SKM-1 (cell line): ENCODE data around the gene PRMT5.
"Not testable (repeated sequence)": the region's sequence is repeated elsewhere in the genome, so short reads cannot be mapped to it uniquely, and the experiment has no call there.

Source experiments
- DNase-seq: peaks from one replicate; lab custom pipeline; 2025; ENCODE audit not compliant: unreplicated experiment; lab: John Stamatoyannopoulos, UW

PRMT5 gene

DNA sequence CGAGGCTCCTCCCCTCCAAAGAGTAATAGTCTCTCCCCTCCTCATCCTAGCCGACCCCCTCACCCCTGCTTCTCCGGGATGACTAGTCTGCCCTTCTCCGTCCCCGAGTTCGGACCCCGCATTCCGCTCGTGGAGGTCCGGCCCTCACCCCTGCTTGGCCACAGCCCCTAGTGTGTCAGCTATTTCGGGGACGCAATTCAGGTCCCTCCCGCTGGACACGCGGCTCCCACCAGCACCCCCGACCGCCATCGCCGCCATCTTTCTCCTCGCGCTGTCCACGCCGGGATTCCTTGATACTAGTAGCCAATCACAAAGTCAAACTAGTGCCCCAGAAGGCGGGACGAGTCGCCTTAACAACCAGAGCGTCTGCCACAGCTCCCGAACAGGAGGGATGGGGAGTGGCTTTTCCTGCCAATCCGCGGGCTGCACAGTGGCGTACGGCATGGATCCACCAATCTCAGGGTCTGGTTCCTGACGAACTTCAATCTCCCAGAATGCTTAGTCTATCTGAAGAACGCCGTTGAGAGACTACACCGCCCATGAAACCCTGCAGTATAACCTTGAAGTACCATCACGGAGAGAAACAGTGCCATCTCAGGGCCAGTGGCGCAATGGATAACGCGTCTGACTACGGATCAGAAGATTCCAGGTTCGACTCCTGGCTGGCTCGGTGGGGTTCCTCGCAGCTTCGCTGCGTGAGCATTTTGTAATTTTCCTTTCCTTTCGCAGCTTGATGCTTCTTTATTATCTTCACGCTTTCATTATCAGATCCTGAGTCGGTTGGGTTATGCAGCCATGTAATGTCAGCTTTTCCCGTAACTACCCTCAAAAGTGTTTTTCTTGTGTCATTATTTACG is at the start of gene PRMT5:
PRMT5 (minus strand) TSS at position 273 of the 857 bp plus-strand sequence; CDS start at position 258, 15 bp downstream.
- peak; percentile 83 for DNase-seq

- no peak for DNase-seq
These were observed 49.3 kb upstream of the PRMT5 start for GRCh38 chr14:22978487-22978837.

- no peak for DNase-seq
These were observed 48.7 kb upstream of the PRMT5 start for GRCh38 chr14:22977684-22978486.

GRCh38 chr14:22977434-22977683 is 48.2 kb upstream of the PRMT5 start:
- DNase-seq: no peak

DNA sequence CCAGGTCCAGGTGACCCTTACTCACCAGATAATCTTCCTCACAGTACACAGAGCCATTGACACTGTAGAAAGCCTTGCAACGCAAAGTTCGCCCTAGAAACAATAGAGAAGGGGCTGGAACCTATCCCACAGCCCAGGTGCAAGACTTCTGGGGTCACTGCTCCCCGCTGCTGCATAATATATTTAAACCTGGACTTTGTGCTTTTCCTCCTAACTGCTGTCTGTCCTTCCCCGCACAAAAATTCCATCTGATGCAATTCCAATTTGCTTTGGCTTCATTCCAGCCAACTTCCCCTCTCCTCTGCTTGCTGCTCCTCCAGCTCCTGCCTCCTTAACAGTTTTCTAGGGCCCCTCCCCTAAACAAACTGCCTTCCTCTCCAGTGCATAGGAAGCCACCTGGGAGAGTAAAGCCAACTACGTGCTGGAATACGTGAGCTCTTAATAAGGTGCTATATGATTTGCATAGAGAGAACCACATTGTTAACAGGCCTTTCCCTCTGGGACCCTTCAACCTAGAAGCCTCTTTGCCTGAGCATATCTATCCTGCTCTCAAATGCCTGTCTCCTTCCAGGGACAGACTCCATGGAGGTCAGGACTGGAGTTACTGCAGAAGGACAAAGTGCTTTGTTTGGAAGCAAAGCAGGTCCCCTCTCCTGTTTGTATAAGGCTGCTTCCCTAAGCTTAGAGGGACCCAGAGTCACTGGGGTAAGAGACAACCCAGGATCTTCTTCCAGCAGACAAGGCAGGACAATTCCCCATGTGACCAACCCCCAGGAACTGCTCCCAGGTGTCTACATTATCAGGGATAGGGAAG is 47.7 kb upstream of the PRMT5 start:
- no peak for DNase-seq

GRCh38 chr14:22974530-22975313 is 45.5 kb upstream of the PRMT5 start:
- no peak for DNase-seq

DNA sequence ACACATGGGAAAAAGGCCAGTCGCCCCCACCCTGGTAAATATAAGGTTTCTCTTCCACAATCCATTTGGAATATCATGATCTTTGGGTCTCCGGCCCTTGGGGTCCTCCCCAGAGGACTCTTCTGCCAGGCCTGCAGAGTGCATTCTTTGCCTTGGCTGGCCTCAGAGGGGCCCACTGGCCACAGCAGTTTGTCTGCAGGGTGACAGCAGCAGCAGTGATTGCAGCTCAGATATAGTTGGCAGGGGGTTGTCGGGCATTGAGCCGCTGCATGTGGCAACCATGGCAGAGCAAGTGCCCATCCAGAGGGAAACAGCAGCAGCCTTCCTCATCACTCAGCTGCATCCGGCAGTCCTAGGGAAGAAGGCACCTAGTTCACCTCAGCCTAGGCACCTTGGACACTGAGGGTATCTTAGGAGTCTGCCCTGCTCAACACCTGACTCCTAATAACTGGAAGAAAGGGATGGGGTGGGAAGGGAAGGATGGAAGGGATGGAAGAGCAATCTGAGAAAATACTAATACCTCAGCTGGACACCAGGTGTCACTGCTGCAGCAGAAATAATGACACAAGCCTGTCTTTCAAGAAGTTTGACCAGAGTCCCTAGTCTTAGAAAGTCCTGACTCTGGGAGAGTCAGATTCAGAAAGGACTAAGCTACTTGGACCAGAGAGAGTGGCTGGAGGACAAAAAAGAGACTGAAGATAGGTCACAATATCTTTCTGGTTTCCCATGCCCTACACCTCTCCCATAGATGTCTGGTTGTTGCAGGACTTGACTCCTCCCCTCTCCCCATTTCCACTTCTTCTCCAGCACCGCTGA is 44.2 kb upstream of the PRMT5 start:
- DNase-seq: no peak

- DNase-seq: no peak
These were observed 43.2 kb upstream of the PRMT5 start for GRCh38 chr14:22972313-22972930.

- no peak for DNase-seq
These were observed 42.0 kb upstream of the PRMT5 start for GRCh38 chr14:22971152-22971551.

DNA sequence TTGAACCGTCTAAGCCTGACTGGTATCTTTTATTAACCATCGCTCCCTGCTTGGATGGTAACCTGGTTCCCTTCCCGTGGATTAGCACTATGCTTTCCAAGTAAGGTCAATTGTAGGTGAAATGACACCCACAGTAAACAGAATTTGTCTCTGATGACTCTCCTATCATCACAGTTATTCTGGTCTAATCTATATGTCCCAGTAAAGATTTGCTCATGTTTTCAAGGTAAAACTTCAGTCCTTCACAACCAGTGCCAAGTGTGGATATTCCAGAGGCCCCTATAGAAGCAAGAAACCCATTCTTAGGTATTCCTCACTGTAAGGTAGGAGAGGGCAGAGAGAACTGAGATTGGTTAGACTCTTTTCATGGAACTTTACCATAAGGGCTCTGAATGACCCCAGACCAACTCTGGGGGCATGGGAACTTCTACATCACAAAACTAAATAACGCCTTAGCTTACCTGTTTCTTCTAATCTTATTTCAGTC is 37.6 kb upstream of the PRMT5 start:
- DNase-seq: no peak

DNA sequence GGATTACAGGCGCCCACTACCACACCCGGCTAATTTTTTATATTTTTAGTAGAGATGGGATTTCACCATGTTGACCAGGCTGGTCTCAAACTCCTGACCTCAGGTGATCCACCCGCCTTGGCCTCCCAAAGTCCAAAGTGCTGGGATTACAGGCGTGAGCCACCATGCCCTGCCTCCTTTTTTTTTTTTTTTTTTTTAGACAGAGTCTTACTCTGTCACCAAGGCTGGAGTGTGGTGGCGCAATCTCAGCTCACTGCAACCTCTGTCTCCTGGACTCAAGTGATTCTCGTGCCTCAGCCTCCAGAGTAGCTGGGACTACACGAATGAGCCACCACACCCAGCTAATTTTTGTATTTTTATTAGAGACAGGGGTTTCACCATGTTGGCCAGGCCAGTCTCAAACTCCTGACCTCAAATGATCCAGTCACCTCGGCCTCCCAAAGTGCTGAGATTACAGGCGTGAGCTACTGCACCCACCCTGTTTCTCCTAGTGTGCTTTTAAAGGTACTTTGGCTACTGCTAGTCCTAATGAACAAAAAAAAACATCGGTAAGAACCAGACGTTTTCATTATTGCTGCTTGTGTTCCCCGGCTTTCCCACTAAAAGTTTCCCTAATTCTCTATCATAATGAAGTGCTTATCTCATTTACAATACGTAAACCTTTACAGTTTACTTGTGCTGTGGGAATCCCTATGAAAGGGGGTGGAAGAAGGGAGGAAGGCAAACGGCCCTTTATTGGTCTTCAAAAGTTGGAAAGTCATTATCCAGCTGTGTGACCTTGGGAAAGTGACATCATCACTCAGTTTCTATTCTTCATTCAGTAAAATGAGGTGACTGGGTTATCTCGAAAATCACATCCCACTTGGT is 37.0 kb upstream of the PRMT5 start:
- DNase-seq: not testable (repeated sequence)

GRCh38 chr14:22962061-22962676 is 33.0 kb upstream of the PRMT5 start:
- DNase-seq: no peak

DNA sequence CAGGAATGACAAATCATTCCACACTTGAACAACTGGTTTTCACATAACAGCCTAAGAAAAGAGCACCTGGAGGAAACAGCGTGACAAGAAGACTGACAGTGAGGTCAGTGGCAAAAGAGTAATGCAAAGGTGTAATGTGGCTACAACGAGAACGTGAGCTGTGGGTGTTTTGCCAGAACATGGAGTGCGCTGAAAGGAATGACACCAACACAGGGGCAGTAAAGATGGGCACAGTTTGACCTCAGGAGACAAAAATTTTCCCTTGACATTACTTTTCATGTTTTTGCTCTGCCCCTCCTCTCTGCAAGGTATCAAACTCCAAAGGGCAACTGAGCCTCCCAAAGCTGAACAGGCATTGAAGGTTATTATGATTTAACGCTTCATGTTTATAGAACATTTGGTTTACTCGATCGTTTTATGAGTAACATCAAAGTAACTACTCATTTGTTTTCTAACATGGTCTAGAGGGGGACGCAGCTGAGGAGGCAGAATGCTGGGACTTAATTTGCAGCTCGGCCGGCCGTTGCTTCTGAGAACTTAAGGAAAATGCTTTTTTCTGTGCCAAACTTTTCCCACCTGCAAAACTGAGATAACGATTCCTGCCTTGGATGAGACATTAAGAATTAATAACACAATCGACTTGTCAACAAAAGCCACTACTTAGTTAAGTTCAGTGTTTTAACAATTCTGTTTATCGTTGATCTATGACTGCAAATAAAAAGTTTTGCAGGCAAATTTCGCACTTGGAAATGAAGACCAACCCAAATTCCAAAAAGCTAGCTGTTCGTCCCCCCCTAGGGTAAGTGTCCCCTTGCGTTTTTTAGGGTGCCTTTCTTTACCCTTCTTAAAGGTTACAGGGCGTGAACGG is 26.8 kb upstream of the PRMT5 start:
- no peak for DNase-seq

GRCh38 chr14:22952418-22952817 is 23.2 kb upstream of the PRMT5 start:
- DNase-seq: no peak

GRCh38 chr14:22951795-22952194 is 22.6 kb upstream of the PRMT5 start:
- peak; percentile 31 for DNase-seq

DNA sequence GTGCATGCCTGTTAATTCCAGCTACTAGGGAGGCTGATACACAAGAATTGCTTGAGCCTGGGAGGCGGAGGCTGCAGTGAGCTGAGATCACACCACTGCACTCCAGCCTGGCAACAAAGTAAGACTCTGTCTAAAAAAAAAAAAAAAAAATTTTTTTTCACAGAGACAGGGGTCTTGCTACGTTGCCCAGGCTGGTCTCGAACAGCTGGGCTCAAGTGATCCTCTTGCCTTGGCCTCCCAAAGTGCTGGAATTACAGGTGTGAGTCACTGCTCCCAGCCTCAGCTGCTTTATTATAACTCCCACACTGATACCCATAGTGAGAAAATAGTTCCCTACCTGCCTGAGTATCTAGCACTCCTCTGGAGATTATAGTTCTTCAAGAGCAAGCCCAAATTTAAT is 16.5 kb upstream of the PRMT5 start:
- DNase-seq: no peak

- DNase-seq: no peak
These were observed 10.5 kb upstream of the PRMT5 start for GRCh38 chr14:22939684-22940083.
